ENCODE measurements around the gene CCDC33.

- TF ChIP-seq, protein P1, sequence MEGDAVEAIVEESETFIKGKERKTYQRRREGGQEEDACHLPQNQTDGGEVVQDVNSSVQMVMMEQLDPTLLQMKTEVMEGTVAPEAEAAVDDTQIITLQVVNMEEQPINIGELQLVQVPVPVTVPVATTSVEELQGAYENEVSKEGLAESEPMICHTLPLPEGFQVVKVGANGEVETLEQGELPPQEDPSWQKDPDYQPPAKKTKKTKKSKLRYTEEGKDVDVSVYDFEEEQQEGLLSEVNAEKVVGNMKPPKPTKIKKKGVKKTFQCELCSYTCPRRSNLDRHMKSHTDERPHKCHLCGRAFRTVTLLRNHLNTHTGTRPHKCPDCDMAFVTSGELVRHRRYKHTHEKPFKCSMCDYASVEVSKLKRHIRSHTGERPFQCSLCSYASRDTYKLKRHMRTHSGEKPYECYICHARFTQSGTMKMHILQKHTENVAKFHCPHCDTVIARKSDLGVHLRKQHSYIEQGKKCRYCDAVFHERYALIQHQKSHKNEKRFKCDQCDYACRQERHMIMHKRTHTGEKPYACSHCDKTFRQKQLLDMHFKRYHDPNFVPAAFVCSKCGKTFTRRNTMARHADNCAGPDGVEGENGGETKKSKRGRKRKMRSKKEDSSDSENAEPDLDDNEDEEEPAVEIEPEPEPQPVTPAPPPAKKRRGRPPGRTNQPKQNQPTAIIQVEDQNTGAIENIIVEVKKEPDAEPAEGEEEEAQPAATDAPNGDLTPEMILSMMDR (conservative IDR thresholded peaks at IDR 0.05; ENCODE audit: low read depth, low read length) = no peak
- no peak for TF ChIP-seq EZH2phosphoT487 (IDR thresholded peaks at IDR 0.05; ENCODE audit: borderline replicate concordance, low read length)
- no peak for TF ChIP-seq EZH2 (IDR thresholded peaks at IDR 0.05; ENCODE audit: low read length, unreplicated experiment)
Observed at GRCh38 chr15:74272812-74273211, 36.7 kb downstream of the CCDC33 start.

Measured in PC-3 (cell line).